Measurements from ENCODE around the gene GIPR. TPM values are rescaled to one million over a fixed set of nuclear protein-coding genes. Genes with fewer than 3 reads are reported as not detected.

Gene GIPR
- total and polyA plus RNA-seq, 2 of the 13 experiments (the other 11 are each of a cell fraction or from before 2014, with no cell fraction given) = 0.15 to 1.2 TPM

GRCh38 chr19:45621976-45622503, 46.0 kb upstream of the GIPR start:
- H3K4me3 ChIP-seq (replicated peaks in 1 of 3; ENCODE audit: insufficient read depth in 1 of 3, low read depth in 2 of 3, low read length in 3 of 3) = no peak overlapping the region
- no peaks in the 10 kb centered on the region for H3K9me3 ChIP-seq (ENCODE audit: low read length)
- no peak for ATAC-seq
- no peak for FAIRE-seq
- in situ Hi-C loops (cut with HindIII; ENCODE audit: extremely low pct_ligation_motif_present, low pct_unique_long_range_greater_than_20kb) (no loop called here), intact Hi-C loops (cut with micrococcal nuclease; ENCODE audit: unreplicated experiment) (no loop called here)
- no peak overlapping the region for H3K27ac ChIP-seq (ENCODE audit: extremely low read length, insufficient read depth, low read length)
- no peak overlapping the region for H2AFZ ChIP-seq (ENCODE audit: low read length)
- DNase-seq (ENCODE audit: low spot score) = no peak
- no peaks in the 10 kb centered on the region for H3K4me1 ChIP-seq (ENCODE audit: insufficient read depth, low read length)
- 87% methylated on average over 6 of the region's 6 CpGs for WGBS (ENCODE audit: low lambda C conversion rate)
- H3K36me3 ChIP-seq (replicated peaks in 1 of 2; ENCODE audit: control insufficient read depth in 1 of 2, insufficient read depth in 2 of 2, low read length in 2 of 2) = peaks cover 2 to 5% of the 10 kb centered on the region in 2 experiments; a peak in 2 of 5 replicates
- no peaks in the 10 kb centered on the region; a peak in 1 of 5 replicates for H3K27me3 ChIP-seq (ENCODE audit: control insufficient read depth in 1 of 2, insufficient read depth in 2 of 2, low read length in 2 of 2)
- no peaks in the 10 kb centered on the region for H4K20me1 ChIP-seq (ENCODE audit: insufficient read depth, low read length)
- H3K79me2 ChIP-seq (ENCODE audit: insufficient read depth, low read length) = no peaks in the 10 kb centered on the region
- no TSS peak for BruUV-seq (replicated peaks)
- H3K4me2 ChIP-seq (ENCODE audit: low read depth, low read length) = no peak overlapping the region
- H3K9ac ChIP-seq (ENCODE audit: insufficient read depth, low read depth, low read length) = no peak overlapping the region
- POLR2A ChIA-PET = no interaction called here
- CTCF ChIA-PET (ENCODE audit: low intra/inter-chr PET ratio, low total read pairs) = no interaction called here
- TF ChIP-seq ZNF850 (CRISPR knock-in tag; conservative IDR thresholded peaks at IDR 0.05) (no peak), ZBTB40 (IDR thresholded peaks at IDR 0.05) (0 out of 2 replicates have a peak, but pooled peaks have one; percentile 8), ZBTB40 (CRISPR knock-in tag; IDR thresholded peaks at IDR 0.05) (no peak)
